Measurements from ENCODE around the gene STOML2. TPM values are rescaled to one million over a fixed set of nuclear protein-coding genes. Genes with fewer than 3 reads are reported as not detected.

The STOML2 gene
- total RNA-seq, 1 experiment from 2014 or later = 214 TPM

GRCh38 chr9:35070823-35071813 is 31.8 kb downstream of the STOML2 start:
- ChIA-PET CTCF (interaction anchor here (0.6 to 3.0 kb wide), 21 partner anchors 9 to 626 kb away, joined by 3 to 26 read pairs (median 6); partner anchors contain the start of genes ATOSB, DNAJB5, FANCG and PIGO), POLR2A (interaction anchor here (0.6 to 2.6 kb wide), 12 partner anchors 9 to 532 kb away, joined by 3 to 15 read pairs (median 8); partner anchors contain the start of genes DNAJB5, FANCG, PIGO and STOML2)
- Mint-ChIP-seq H3K4me3 (peak overlapping the region; percentile 93), H3K4me1 (peaks cover 24% of the 10 kb centered on the region), H3K9me3 (no peaks in the 10 kb centered on the region), H3K36me3 (peaks cover 69% of the 10 kb centered on the region), H3K27me3 (ENCODE audit: low read depth) (no peaks in the 10 kb centered on the region), H3K27ac (peak overlapping the region; percentile 96)
- ATAC-seq = no peak
- no peak for DNase-seq (ENCODE audit: low spot score)
- no peak for TF ChIP-seq ZNF219 (CRISPR knock-in tag; IDR thresholded peaks at IDR 0.05; ENCODE audit: borderline replicate concordance)
- no peak for TF ChIP-seq E2F1 (CRISPR knock-in tag; IDR thresholded peaks at IDR 0.05)
- TF ChIP-seq ZSCAN18 (CRISPR knock-in tag; IDR thresholded peaks at IDR 0.05) = no peak
- TF ChIP-seq CTCF (IDR thresholded peaks at IDR 0.05) = no peak
- no peak for TF ChIP-seq ESRRA (CRISPR knock-in tag; IDR thresholded peaks at IDR 0.05; ENCODE audit: borderline replicate concordance)

GRCh38 chr9:35069020-35069419 is 33.9 kb downstream of the STOML2 start:
- POLR2A ChIA-PET = interaction anchor here (0.6 to 0.7 kb wide), 2 partner anchors 38 to 663 kb away, joined by 3 to 4 read pairs; partner anchors contain the start of genes CREB3 and TLN1

More at GRCh38 chr9:35069020-35069419, 33.9 kb downstream of the STOML2 start:
- H3K36me3 Mint-ChIP-seq = peaks cover 65% of the 10 kb centered on the region
- peak overlapping the region; percentile 40 for H3K27ac Mint-ChIP-seq
- peak overlapping the region; percentile 93; the same call in 1 of the 2 replicates for H3K4me3 Mint-ChIP-seq
- TF ChIP-seq NR1H2 (CRISPR knock-in tag; IDR thresholded peaks at IDR 0.05) (no peak), ZNF532 (CRISPR knock-in tag; IDR thresholded peaks at IDR 0.05; ENCODE audit: borderline replicate concordance) (no peak), JUN (CRISPR knock-in tag; IDR thresholded peaks at IDR 0.05) (no peak), GABPB1 (CRISPR knock-in tag; IDR thresholded peaks at IDR 0.05) (no peak), NFATC4 (CRISPR knock-in tag; IDR thresholded peaks at IDR 0.05) (no peak), USF1 (CRISPR knock-in tag; IDR thresholded peaks at IDR 0.05) (no peak), TCF7 (CRISPR knock-in tag; IDR thresholded peaks at IDR 0.05; ENCODE audit: low read depth) (no peak), ZSCAN18 (CRISPR knock-in tag; IDR thresholded peaks at IDR 0.05) (no peak), NR3C1 (CRISPR knock-in tag; conservative IDR thresholded peaks at IDR 0.05; ENCODE audit: low read depth) (no peak), GRHL2 (CRISPR knock-in tag; IDR thresholded peaks at IDR 0.05; ENCODE audit: insufficient replicate concordance, severe bottlenecking) (no peak), TP53 (CRISPR knock-in tag; IDR thresholded peaks at IDR 0.05) (no peak), ZNF138 (CRISPR knock-in tag; conservative IDR thresholded peaks at IDR 0.05) (no peak), CREB1 (CRISPR knock-in tag; IDR thresholded peaks at IDR 0.05) (no peak), JAZF1 (CRISPR knock-in tag; IDR thresholded peaks at IDR 0.05) (no peak), E2F5 (CRISPR knock-in tag; IDR thresholded peaks at IDR 0.05) (no peak), ZNF232 (CRISPR knock-in tag; IDR thresholded peaks at IDR 0.05) (no peak)
- H3K27me3 Mint-ChIP-seq (ENCODE audit: low read depth) = no peaks in the 10 kb centered on the region
- H3K4me1 Mint-ChIP-seq = peaks cover 24% of the 10 kb centered on the region
- CTCF ChIA-PET = interaction anchor here (0.6 to 1.1 kb wide), 2 partner anchors 18 to 283 kb away, joined by 3 to 6 read pairs; no protein-coding TSS in a partner anchor
- H3K9me3 Mint-ChIP-seq = no peaks in the 10 kb centered on the region
- DNase-seq (ENCODE audit: low spot score) (no peak), ATAC-seq (no peak)

All from WTC11 (cell line).